Tibial nerve (tissue), 4 donors: ENCODE data around the gene CDH26. TPM values are rescaled to one million over a fixed set of nuclear protein-coding genes. Genes with fewer than 3 reads are reported as not detected.

Experiments used
- DNase-seq, 2 donors: peaks; one replicate each; pipeline ENCODE4 v3.0.0-alpha.2; 2019; ENCODE audit warnings: low spot score in 2 of 2
- H3K27ac ChIP-seq, 4 donors: fragments of 200-600 bp; sonication (generic) in 3 of 4; one replicate each; pipeline ENCODE4 v1.5.1; 2017 to 2019; ENCODE audit warnings: mild to moderate bottlenecking in 1 of 4
- H3K27me3 ChIP-seq, 2 donors: fragments of 200-600 bp; sonication (generic) in 1 of 2; one replicate each; pipeline versions ENCODE4 v1.5.1 to v1.6.0; 2017 to 2019
- H3K36me3 ChIP-seq, 3 donors: fragments of 200-600 bp; sonication (generic); one replicate each; pipeline ENCODE4 v1.5.1; 2018 to 2019
- H3K4me1 ChIP-seq, 4 donors: fragments of 200-600 bp; sonication (generic) in 3 of 4; one replicate each; pipeline ENCODE4 v1.5.1; 2017 to 2019
- H3K4me3 ChIP-seq, 4 donors: fragments of 200-600 bp; sonication (generic) in 3 of 4; one replicate each; pipeline ENCODE4 v1.5.1; 2017 to 2019; ENCODE audit warnings: mild to moderate bottlenecking in 1 of 4, moderate library complexity in 1 of 4
- H3K9me3 ChIP-seq, 4 donors: fragments of 200-600 bp; sonication (generic) in 3 of 4; one replicate each; pipeline ENCODE4 v1.5.1; 2017 to 2019
- EP300 ChIP-seq, 2 donors: sonication (generic); formaldehyde crosslinking; IDR thresholded peaks; one replicate each; pipeline ENCODE4 v1.6.1; 2017; ENCODE audit warnings: antibody characterized with exemption in 2 of 2, mild to moderate bottlenecking in 1 of 2
- POLR2A ChIP-seq, 2 donors: fragments of 450-650 bp; IDR thresholded peaks; one replicate each; pipeline ENCODE4 v1.6.1; 2017; ENCODE audit warnings: antibody characterized with exemption in 2 of 2, mild to moderate bottlenecking in 2 of 2, moderate library complexity in 2 of 2
- WGBS, 2 donors: methylation state at CpG; one replicate each; pipeline ENCODE4 v1.1.5; 2018; 5-methylcytosine and 5-hydroxymethylcytosine counted together
- total RNA-seq, 4 donors: library from RNA; depleted of rRNA; stranded (reverse); fragments of >200 nt; gene quantifications; one replicate each; pipeline ENCODE4 v1.1.0, GENCODE V29; 2016
- TF ChIP-seq, protein P1 (sequence below), 5 experiments: fragments of 200-600 bp in 3 of 5; fragments of 450-650 bp in 2 of 5; sonication (generic) in 3 of 5; IDR thresholded peaks; one replicate each; pipeline ENCODE4 v1.5.1; 2016 to 2019; ENCODE audit warnings: antibody characterized with exemption in 5 of 5, mild to moderate bottlenecking in 3 of 5, moderate library complexity in 2 of 5

The CDH26 gene
- total RNA-seq, 4 donors from 2014 or later = 1.3 to 4.8 (median 2.6) TPM

DNA sequence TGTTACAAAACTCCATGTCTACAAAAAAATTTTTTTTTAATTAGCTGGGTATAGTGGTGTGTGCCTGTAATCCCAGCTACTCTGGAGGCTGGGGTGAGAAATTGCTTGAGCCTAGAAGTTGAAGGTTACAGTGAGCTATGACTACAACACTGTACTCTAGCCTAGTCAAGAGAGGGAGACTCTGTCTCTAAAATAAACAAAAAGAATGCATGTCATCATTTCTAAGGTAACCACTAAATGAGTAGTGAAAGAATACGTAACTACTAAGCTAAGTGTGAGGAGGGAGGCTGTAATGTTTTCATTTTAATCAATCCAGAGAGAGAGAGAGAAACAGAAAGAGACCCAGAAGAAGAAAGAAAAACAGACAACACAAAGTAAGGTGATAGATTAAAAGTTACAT is 34.7 kb upstream of the CDH26 start:
- H3K4me3 ChIP-seq = no peak overlapping the region
- H3K4me1 ChIP-seq = no peaks in the 10 kb centered on the region
- no peaks in the 10 kb centered on the region for H3K9me3 ChIP-seq
- no peak overlapping the region for H3K27ac ChIP-seq
- TF ChIP-seq, protein P1, sequence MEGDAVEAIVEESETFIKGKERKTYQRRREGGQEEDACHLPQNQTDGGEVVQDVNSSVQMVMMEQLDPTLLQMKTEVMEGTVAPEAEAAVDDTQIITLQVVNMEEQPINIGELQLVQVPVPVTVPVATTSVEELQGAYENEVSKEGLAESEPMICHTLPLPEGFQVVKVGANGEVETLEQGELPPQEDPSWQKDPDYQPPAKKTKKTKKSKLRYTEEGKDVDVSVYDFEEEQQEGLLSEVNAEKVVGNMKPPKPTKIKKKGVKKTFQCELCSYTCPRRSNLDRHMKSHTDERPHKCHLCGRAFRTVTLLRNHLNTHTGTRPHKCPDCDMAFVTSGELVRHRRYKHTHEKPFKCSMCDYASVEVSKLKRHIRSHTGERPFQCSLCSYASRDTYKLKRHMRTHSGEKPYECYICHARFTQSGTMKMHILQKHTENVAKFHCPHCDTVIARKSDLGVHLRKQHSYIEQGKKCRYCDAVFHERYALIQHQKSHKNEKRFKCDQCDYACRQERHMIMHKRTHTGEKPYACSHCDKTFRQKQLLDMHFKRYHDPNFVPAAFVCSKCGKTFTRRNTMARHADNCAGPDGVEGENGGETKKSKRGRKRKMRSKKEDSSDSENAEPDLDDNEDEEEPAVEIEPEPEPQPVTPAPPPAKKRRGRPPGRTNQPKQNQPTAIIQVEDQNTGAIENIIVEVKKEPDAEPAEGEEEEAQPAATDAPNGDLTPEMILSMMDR (IDR thresholded peaks at IDR 0.05) = no peak
- TF ChIP-seq POLR2A (IDR thresholded peaks at IDR 0.05) (no peak), EP300 (IDR thresholded peaks at IDR 0.05) (no peak)
- DNase-seq = no peak
- no peaks in the 10 kb centered on the region for H3K27me3 ChIP-seq
- no peaks in the 10 kb centered on the region for H3K36me3 ChIP-seq
- 88% methylated on average over 1 of the region's 1 CpG for WGBS, 2 donors

GRCh38 chr20:59925359-59925758 is 32.9 kb upstream of the CDH26 start:
- DNase-seq = no peak
- Histone ChIP-seq H3K27me3 (no peaks in the 10 kb centered on the region), H3K4me3 (no peak overlapping the region), H3K27ac (no peak overlapping the region), H3K36me3 (no peaks in the 10 kb centered on the region), H3K9me3 (no peaks in the 10 kb centered on the region), H3K4me1 (no peaks in the 10 kb centered on the region)
- TF ChIP-seq POLR2A (IDR thresholded peaks at IDR 0.05) (no peak), EP300 (IDR thresholded peaks at IDR 0.05) (no peak)
- TF ChIP-seq, protein P1 (IDR thresholded peaks at IDR 0.05) = no peak
- WGBS, 2 donors = 71 to 76% methylated on average over 1 of the region's 1 CpG

DNA sequence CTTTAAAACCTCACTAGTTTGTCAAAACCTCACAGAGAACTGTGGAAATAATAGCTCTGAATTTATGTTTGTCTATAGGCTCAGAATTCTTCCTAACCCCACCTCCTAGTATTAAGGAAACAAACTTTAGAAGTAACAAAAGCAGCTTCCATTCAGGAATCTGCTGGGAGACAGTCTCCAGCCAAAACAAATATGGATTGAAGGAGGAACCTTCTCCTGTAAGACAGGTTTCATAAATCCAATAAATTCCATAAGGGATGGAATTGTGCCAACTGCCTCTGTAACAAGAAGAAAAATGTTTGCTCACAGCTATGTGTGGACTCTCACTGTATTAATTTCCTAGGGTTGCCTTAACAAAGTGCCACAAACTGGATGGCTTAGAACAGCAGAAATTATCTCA is 32.3 kb upstream of the CDH26 start:
- TF ChIP-seq, protein P1 (IDR thresholded peaks at IDR 0.05) = no peak
- no peak for TF ChIP-seq EP300 (IDR thresholded peaks at IDR 0.05)
- TF ChIP-seq POLR2A (IDR thresholded peaks at IDR 0.05) = no peak
- Histone ChIP-seq H3K4me1 (no peaks in the 10 kb centered on the region), H3K27me3 (no peaks in the 10 kb centered on the region), H3K9me3 (no peaks in the 10 kb centered on the region), H3K27ac (no peak overlapping the region), H3K4me3 (no peak overlapping the region), H3K36me3 (no peaks in the 10 kb centered on the region)
- DNase-seq = no peak

DNA sequence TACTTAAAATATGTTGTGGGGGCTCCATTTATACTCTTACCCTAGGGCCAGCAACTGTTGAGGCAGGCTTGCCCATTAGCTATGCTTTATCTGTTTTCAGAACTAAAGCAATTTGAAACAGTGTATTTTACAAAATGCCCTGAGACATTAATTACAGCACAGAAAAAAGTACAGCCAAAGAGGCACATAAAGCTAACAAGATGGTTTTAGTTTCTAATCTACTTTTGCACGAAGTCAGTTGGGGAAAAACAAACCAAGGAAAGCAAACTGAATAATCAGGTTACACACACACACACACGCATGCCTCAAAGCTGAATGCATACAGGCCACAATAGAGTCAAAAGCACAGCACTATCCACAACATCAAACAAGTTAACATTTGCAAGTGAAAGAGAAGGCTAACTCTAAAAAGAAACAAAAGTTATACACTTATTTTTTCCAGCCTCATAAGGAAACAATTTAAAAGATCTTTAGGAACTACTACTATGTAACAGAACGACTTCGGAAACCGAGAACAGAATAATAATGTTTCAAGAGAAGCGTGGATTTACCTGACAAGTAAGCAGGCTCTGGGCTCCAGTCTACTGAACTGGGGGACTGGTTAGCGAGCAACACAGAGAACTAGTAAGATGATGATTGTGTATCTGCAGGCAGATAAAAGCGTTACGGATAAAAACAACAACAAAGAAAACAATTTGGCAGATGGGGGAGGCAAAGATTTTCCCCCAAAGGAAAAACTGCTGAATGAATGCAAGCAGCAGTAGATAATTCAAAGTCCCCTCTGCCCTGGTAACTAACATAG is 26.5 kb upstream of the CDH26 start:
- Histone ChIP-seq H3K9me3 (no peaks in the 10 kb centered on the region), H3K27me3 (no peaks in the 10 kb centered on the region), H3K36me3 (no peaks in the 10 kb centered on the region), H3K4me3 (no peak overlapping the region), H3K4me1 (peaks cover 0 to 27% (median 2%) of the 10 kb centered on the region in 4 donors), H3K27ac (no peak overlapping the region)
- WGBS, 2 donors = 81% methylated on average over 9 of the region's 9 CpGs
- DNase-seq = no peak
- TF ChIP-seq EP300 (IDR thresholded peaks at IDR 0.05) (no peak), POLR2A (IDR thresholded peaks at IDR 0.05) (no peak)
- TF ChIP-seq, protein P1 (IDR thresholded peaks at IDR 0.05) = no peak

- H3K4me3 ChIP-seq = peak overlapping the region in 3 of 4 donors; percentile 75 to 81 (median 75)
- no peaks in the 10 kb centered on the region for H3K27me3 ChIP-seq
- peak overlapping the region in 1 of 4 donors; percentile 85 for H3K27ac ChIP-seq
- peaks cover 0 to 37% (median 5%) of the 10 kb centered on the region in 4 donors for H3K4me1 ChIP-seq
- no peak for DNase-seq
- no peaks in the 10 kb centered on the region for H3K36me3 ChIP-seq
- TF ChIP-seq, protein P1 (IDR thresholded peaks at IDR 0.05) = no peak
- no peaks in the 10 kb centered on the region for H3K9me3 ChIP-seq
- WGBS, 2 donors = 88 to 89% methylated on average over 72 of the region's 72 CpGs
These were observed 25.5 kb upstream of the CDH26 start for GRCh38 chr20:59932616-59933295.
